Activated CD4-positive, alpha-beta T cell treated with anti-CD3 and anti-CD28 coated beads for 48 hours (primary cell): ENCODE measurements around the gene DXO.
A peak's percentile ranks its signal among the peaks of the same experiment; 100 is the strongest.
"Not testable (repeated sequence)": the region's sequence is repeated elsewhere in the genome, so short reads cannot be mapped to it uniquely, and the experiment has no call there.

Experiments used
- DNase-seq: peaks from one replicate; pipeline ENCODE4 v3.0.0-alpha.2; 2020

DXO gene

DNA sequence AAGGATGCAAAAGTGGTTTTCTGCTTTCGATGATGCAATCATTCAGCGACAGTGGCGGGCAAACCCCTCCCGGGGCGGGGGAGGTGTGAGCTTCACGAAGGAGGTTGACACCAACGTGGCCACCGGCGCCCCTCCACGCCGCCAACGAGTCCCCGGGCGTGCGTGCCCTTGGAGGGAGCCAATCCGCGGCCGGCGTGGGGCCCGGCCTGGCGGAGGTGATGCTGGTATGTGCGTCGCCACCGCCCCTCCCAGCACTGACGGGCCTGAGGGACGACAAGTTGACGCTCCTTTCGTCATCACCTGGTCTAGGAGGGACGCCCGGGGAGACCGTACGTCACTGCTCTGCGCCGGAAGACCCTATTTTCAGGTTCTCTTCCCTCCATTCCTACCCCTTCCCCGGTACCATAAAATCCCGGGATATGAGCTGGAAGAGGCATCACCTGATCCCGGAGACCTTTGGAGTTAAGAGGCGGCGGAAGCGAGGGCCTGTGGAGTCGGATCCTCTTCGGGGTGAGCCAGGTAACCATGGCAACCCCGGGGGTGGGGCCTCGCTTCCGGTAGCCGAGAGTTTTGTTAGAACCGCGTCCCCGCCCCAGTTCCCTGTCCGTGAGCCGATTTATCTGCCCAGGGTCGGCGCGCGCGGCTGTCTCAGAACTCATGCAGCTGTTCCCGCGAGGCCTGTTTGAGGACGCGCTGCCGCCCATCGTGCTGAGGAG is at the start of gene DXO:
TSS of gene DXO (minus strand) at position 146 of the 716 bp plus-strand sequence. CDS start 463 bp downstream, outside the sequence.
- peak; percentile 99 for DNase-seq

- not testable (repeated sequence) for DNase-seq
Observed at GRCh38 chr6:32014547-32014946, 42.6 kb upstream of the DXO start, which contains the start of gene C4B. Gene C4B, plus strand, starts transcription at chr6:32014795. Its CDS starts 51 bp downstream, at chr6:32014846.

- not testable (repeated sequence) for DNase-seq
Observed at GRCh38 chr6:32013738-32014137, 41.8 kb upstream of the DXO start.

DNA sequence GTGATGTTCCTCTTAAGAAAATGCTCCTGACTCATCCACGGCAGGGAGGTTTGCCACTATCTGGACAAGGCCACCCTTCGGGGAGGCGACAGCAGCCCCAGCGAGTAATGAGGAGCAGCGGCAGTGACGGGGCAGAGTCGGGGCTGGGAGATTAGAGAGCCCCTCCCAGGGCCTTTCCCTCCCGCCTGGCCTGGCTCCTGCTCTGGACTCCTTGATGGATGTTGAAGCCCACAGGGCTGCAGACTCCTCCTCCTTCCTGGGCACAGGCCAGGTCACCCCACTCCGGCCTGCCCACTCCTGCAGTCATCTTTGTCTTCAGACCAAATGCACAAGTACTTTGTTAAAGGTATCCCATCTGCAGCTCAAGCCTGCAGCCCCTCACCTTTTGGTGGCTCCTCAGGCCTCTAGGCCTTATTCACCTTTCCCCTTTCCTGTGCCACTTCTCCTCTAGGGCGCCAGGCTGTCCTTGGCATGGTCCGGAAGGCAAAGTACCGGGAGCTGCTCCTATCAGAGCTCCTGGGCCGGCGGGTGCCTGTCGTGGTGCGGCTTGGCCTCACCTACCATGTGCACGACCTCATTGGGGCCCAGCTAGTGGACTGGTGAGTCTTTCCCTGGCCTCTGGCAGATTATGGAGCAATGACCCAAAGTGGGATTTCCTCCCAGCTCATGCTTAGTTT is 41.1 kb upstream of the DXO start:
- DNase-seq = not testable (repeated sequence)

DNA sequence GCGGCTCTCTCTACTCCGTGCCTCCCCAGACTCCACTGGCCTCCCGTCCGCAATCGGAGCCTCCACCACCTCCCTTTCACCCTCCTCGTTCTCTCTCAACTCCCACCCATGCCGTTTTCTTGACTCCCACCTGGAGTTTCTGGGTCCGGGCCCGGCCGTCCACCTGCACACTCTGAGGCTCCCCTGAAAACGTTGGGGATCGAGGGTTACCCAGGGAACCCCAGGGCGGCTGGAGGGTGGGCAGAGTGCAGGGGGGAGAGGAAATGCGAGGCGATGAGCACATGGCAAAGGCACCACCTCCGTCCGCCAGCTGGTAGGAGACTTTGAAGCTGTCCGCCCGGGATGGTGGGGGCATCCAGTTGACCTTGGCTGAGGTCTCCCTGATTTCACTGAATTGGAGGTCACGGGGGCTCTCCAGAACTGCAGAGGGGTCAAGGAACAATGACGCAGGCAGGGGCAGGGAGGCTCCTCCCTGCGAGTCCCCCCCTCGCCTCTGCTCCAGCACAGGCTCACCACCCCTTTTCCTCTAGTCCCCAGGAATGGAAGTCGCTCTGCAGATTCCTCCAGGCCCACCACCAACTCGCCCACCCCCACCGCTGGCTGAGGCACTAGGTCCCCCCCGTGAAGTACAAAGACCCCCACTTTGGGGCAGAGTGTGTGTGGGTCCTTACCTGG is 39.1 kb upstream of the DXO start:
- DNase-seq = not testable (repeated sequence)

DNA sequence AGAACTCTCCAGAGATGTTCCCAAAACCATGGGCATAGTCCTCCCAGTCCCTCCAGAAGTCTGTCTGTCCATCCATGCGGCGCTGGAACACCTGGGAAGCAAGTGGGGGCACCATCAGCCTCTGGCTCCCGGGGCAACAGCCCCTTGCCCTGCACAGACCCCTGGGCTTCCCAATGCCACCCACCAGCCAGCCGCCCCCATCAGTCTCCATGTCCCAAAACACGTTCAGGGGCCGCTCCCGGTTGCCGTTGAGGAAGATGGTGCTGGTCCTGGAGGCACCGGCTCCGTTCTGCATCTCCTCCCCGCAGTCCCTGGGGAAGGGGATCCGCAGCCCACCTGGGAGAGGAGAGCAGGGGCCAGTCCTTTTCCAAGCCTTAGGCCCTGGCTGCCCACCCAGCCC is 37.6 kb upstream of the DXO start:
- not testable (repeated sequence) for DNase-seq

GRCh38 chr6:32008616-32009015 is 36.7 kb upstream of the DXO start:
- not testable (repeated sequence) for DNase-seq

GRCh38 chr6:32008037-32008436 is 36.1 kb upstream of the DXO start:
- not testable (repeated sequence) for DNase-seq

DNA sequence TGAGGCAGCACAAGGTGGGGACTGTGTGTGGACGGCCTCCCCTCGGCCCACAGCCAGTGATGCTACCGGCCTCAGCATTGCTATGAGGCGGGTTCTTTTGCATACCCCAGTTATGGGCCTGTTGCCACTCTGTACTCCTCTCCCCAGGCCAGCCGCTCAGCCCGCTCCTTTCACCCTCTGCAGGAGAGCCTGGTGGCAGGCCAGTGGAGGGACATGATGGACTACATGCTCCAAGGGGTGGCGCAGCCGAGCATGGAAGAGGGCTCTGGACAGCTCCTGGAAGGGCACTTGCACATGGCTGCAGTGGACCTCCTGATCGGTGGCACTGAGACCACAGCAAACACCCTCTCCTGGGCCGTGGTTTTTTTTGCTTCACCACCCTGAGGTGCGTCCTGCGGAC is 35.1 kb upstream of the DXO start:
- not testable (repeated sequence) for DNase-seq

- not testable (repeated sequence) for DNase-seq
Observed at GRCh38 chr6:32005991-32006529, 34.1 kb upstream of the DXO start.

DNA sequence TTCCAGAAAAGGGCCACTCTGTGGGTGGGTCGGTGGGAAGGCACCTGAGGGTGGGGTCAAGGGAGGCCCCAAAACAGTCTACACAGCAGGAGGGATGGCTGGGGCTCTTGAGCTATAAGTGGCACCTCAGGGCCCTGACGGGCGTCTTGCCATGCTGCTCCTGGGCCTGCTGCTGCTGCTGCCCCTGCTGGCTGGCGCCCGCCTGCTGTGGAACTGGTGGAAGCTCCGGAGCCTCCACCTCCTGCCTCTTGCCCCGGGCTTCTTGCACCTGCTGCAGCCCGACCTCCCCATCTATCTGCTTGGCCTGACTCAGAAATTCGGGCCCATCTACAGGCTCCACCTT is 33.6 kb upstream of the DXO start:
- not testable (repeated sequence) for DNase-seq

- DNase-seq = not testable (repeated sequence)
Observed at GRCh38 chr6:32004864-32005537, 33.1 kb upstream of the DXO start.

GRCh38 chr6:32004393-32004792 is 32.5 kb upstream of the DXO start:
- not testable (repeated sequence) for DNase-seq

DNA sequence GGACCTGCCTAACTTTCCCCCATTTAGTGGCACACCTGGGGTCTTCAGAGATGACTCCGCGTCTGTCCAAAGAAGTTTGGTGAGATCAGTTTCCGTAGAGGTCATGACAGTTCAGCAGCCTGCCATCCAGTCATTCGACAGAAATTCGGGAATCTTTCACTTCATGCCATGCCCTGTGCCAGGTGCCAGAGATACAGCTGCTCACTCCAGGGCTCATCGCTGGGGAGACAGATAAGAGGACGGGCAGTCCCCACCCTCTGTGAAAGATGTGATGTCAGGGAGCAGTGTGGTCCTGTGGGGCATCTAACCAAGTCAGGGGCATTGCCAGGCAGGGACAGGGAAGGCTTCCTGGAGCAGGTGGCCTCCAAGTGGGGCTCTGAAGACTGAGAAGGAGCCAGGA is 31.4 kb upstream of the DXO start:
- not testable (repeated sequence) for DNase-seq

DNA sequence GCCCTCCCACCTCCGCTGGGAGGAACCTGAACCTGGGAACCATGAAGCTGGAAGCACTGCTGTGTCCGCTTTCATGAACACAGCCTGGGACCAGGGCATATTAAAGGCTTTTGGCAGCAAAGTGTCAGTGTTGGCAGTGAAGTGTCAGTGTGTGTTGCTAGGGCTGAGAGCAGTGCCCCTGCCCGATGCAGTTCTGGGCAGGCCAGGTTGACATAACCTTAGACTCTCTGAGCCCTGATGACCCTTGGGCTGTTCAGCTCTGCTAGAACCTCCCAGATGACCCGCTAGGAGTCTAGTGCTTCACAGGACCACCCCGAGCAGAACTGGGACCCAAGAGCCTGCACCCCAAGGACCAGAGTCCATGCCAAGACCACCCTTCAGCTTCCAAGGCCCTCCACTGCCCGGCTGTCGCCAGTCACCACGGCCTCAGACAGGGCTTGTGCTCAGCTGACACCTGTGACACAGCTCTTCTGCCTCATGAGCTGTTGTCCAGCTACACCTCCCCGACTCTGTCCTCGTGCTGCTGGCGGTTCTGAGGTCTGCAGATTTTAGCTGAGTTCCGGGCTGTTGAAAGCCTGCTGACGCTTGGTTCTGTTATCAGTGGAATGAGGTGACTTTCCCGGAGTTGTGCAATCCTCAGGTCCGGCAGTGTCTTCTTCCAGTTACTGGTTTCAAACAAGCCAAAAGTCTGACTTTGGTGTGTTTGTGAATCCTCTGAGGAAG is 30.8 kb upstream of the DXO start:
- not testable (repeated sequence) for DNase-seq

- not testable (repeated sequence) for DNase-seq
Observed at GRCh38 chr6:31996385-31996784, 24.4 kb upstream of the DXO start.

DNA sequence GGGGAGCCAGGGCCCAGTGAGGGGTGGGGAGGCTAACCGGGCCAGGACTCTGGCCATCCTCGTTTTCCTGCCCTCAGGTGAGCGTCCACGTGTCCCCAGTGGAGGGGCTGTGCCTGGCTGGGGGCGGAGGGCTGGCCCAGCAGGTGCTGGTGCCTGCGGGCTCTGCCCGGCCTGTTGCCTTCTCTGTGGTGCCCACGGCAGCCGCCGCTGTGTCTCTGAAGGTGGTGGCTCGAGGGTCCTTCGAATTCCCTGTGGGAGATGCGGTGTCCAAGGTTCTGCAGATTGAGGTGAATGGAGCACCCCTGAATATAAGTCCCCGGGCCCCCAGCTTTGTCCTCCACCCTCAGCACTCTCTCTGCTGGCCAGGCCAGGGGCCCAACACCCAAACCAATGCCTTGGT is 22.5 kb upstream of the DXO start:
- DNase-seq = not testable (repeated sequence)

DNA sequence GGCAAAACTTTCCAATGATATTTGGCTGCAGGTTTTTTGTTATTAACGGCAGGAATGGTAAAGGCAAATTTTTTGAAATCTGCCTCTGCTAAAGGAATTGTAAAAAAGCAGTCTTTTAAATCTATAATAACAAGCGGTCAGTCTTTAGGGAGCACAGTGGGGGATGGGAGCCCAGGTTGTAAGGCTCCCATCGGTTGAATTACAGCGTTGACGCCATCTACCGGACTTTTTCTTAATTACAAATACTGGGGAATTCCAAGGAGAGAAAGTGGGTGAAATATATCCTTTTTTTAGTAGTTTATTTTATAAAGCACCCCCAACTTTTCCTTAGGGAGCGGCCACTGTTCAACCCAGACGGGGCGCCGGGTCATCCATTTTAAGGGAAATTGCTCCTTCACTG is 17.4 kb upstream of the DXO start:
- DNase-seq = not testable (repeated sequence)

DNA sequence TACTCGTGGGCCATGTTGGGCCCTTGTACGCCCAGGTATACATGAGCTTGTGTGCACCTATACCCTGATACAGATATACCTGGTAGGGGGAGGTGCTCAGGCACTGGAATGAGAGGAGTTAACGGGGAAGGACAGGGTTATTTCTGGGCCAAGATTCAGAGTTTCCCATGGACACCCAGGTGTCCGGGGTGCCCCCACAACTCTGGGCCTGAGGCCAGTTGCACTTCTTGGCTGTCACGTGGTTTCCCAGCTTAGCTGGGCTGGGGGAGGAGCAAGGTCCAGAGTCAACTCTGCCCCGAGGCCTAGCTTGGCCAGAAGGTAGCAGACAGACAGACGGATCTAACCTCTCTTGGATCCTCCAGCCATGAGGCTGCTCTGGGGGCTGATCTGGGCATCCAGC is 9.8 kb upstream of the DXO start, which contains the start of gene C4A:
TSS of gene C4A (plus strand) at position 314 of the 400 bp plus-strand sequence. CDS start at position 365, 51 bp downstream.
- DNase-seq = not testable (repeated sequence)

DNA sequence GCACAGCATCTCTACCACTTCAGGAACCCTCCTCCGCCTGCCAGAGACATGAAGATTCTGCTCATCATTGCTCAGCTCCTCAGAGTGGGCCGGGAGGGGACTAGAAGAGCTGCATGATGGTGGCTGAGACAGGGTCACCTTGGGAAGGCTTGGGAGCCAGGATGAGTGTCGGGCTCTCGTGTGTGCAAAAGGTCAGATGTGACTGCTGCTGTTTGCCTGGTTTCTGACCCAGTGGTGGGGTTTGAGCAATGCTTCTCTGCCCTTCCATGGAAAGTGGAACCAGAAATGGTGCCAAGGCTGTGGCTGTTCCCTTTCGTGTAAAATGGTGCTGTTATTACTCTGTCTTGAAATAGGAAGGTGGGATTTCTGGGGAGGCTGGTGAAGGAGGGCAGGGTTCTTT is 9.1 kb upstream of the DXO start:
- not testable (repeated sequence) for DNase-seq

GRCh38 chr6:31980195-31980876 is 8.4 kb upstream of the DXO start:
- not testable (repeated sequence) for DNase-seq
